T-helper 9 cell (primary cell): ENCODE data around the gene RETSAT.
A peak's percentile ranks its signal among the peaks of the same experiment; 100 is the strongest.
"Not testable (repeated sequence)": the region's sequence is repeated elsewhere in the genome, so short reads cannot be mapped to it uniquely, and the experiment has no call there.

Source experiments
- DNase-seq: peaks from one replicate; pipeline ENCODE4 v3.0.0-alpha.2; 2020

RETSAT gene

GRCh38 chr2:85329701-85330100, 24.6 kb downstream of the RETSAT start:
- not testable (repeated sequence) for DNase-seq

GRCh38 chr2:85329181-85329651, 25.1 kb downstream of the RETSAT start:
- DNase-seq, result no peak

GRCh38 chr2:85327822-85328617, 26.3 kb downstream of the RETSAT start, which contains the start of gene TGOLN2:
Gene TGOLN2 (minus strand): TSS chr2:85327989. CDS start chr2:85327962, 27 bp downstream.
- peak; percentile 92 for DNase-seq

- DNase-seq, result peak; percentile 44
Measured at GRCh38 chr2:85327160-85327821, 27.0 kb downstream of the RETSAT start.

- peak; percentile 35 for DNase-seq
Measured at GRCh38 chr2:85326406-85327159, 27.7 kb downstream of the RETSAT start.

GRCh38 chr2:85325466-85325811, 28.9 kb downstream of the RETSAT start:
- no peak for DNase-seq

GRCh38 chr2:85324639-85325465, 29.5 kb downstream of the RETSAT start:
- DNase-seq, result no peak

- not testable (repeated sequence) for DNase-seq
Measured at GRCh38 chr2:85323988-85324367, 30.4 kb downstream of the RETSAT start.

GRCh38 chr2:85323351-85323987, 30.9 kb downstream of the RETSAT start:
- no peak for DNase-seq

- no peak for DNase-seq
Measured at GRCh38 chr2:85319796-85320195, 34.5 kb downstream of the RETSAT start.

GRCh38 chr2:85318222-85319074, 35.9 kb downstream of the RETSAT start:
- DNase-seq, result no peak

- not testable (repeated sequence) for DNase-seq
Measured at GRCh38 chr2:85315921-85316320, 38.4 kb downstream of the RETSAT start.

- DNase-seq, result no peak
Measured at GRCh38 chr2:85314884-85315242, 39.5 kb downstream of the RETSAT start.

GRCh38 chr2:85312404-85312803, 41.9 kb downstream of the RETSAT start:
- no peak for DNase-seq

GRCh38 chr2:85310330-85310729, 44.0 kb downstream of the RETSAT start:
- no peak for DNase-seq

- DNase-seq, result no peak
Measured at GRCh38 chr2:85309699-85310321, 44.5 kb downstream of the RETSAT start.

GRCh38 chr2:85308896-85309555, 45.3 kb downstream of the RETSAT start:
- no peak for DNase-seq

- DNase-seq, result no peak
Measured at GRCh38 chr2:85308201-85308600, 46.1 kb downstream of the RETSAT start.

- no peak for DNase-seq
Measured at GRCh38 chr2:85307527-85307897, 46.8 kb downstream of the RETSAT start.
